Ovary (tissue), 3 donors: ENCODE data around the gene RPS26.

Experiments used
- CTCF ChIP-seq, 3 donors: fragments of 450-650 bp in 2 of 3; fragments of 200-600 bp in 1 of 3; IDR thresholded peaks; one replicate each; pipeline versions ENCODE4 v1.5.1 to v1.8.0; 2016 to 2022; ENCODE audit warnings: antibody characterized with exemption in 3 of 3, mild to moderate bottlenecking in 1 of 3
- EP300 ChIP-seq: sonication (generic); formaldehyde crosslinking; IDR thresholded peaks from one replicate; pipeline ENCODE4 v1.6.1; 2017; ENCODE audit warnings: antibody characterized with exemption
- POLR2A ChIP-seq: fragments of 450-650 bp; IDR thresholded peaks from one replicate; pipeline ENCODE4 v1.6.1; 2017; ENCODE audit warnings: antibody characterized with exemption, mild to moderate bottlenecking, moderate library complexity
- donor health status: DM: no; HTN: no; CAD: no.

- no peak for TF ChIP-seq POLR2A
- no peak for TF ChIP-seq CTCF (IDR thresholded peaks at IDR 0.05)
- TF ChIP-seq EP300 = no peak
These were observed 12.6 kb upstream of the RPS26 start for GRCh38 chr12:56029166-56029519.
